ENCODE data around the gene GTF2IRD1. TPM values are rescaled to one million over a fixed set of nuclear protein-coding genes. Genes with fewer than 3 reads are reported as not detected.

The GTF2IRD1 gene
- total RNA-seq, 1 experiment from 2014 or later = 54.0 TPM

GRCh38 chr7:74467876-74468275 is 14.2 kb downstream of the GTF2IRD1 start:
- TF ChIP-seq SIN3A (IDR thresholded peaks at IDR 0.05; ENCODE audit: borderline replicate concordance, insufficient read depth, low read depth, low read length) (no peak), TCF7L2 (IDR thresholded peaks at IDR 0.05; ENCODE audit: low read depth, low read length) (no peak), CTCF (IDR thresholded peaks at IDR 0.05) (no peak), POLR2AphosphoS5 (IDR thresholded peaks at IDR 0.05; ENCODE audit: low read depth, low read length) (no peak)
- TF ChIP-seq, protein P1, sequence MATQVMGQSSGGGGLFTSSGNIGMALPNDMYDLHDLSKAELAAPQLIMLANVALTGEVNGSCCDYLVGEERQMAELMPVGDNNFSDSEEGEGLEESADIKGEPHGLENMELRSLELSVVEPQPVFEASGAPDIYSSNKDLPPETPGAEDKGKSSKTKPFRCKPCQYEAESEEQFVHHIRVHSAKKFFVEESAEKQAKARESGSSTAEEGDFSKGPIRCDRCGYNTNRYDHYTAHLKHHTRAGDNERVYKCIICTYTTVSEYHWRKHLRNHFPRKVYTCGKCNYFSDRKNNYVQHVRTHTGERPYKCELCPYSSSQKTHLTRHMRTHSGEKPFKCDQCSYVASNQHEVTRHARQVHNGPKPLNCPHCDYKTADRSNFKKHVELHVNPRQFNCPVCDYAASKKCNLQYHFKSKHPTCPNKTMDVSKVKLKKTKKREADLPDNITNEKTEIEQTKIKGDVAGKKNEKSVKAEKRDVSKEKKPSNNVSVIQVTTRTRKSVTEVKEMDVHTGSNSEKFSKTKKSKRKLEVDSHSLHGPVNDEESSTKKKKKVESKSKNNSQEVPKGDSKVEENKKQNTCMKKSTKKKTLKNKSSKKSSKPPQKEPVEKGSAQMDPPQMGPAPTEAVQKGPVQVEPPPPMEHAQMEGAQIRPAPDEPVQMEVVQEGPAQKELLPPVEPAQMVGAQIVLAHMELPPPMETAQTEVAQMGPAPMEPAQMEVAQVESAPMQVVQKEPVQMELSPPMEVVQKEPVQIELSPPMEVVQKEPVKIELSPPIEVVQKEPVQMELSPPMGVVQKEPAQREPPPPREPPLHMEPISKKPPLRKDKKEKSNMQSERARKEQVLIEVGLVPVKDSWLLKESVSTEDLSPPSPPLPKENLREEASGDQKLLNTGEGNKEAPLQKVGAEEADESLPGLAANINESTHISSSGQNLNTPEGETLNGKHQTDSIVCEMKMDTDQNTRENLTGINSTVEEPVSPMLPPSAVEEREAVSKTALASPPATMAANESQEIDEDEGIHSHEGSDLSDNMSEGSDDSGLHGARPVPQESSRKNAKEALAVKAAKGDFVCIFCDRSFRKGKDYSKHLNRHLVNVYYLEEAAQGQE (IDR thresholded peaks at IDR 0.05; ENCODE audit: insufficient read depth in 1 of 2, low read depth in 2 of 2, low read length in 1 of 2) = no peak
- ChIA-PET CTCF (interaction anchor here (0.6 kb wide), 1 partner anchor 487 kb away, joined by 7 read pairs; no protein-coding TSS in a partner anchor), POLR2A (no interaction called here)
- Histone ChIP-seq H3K4me1 (ENCODE audit: control insufficient read depth, insufficient read depth, low read length) (peaks cover 9% of the 10 kb centered on the region), H3K27me3 (ENCODE audit: control insufficient read depth, insufficient read depth, low read length) (no peaks in the 10 kb centered on the region), H3K4me3 (ENCODE audit: low read depth in 2 of 2, low read length in 2 of 2) (no peak overlapping the region), H3K9me3 (ENCODE audit: control insufficient read depth, insufficient read depth, low read depth, low read length) (no peaks in the 10 kb centered on the region), H3K27ac (ENCODE audit: low read length) (no peak overlapping the region), H3K36me3 (ENCODE audit: control insufficient read depth, insufficient read depth, low read length) (no peaks in the 10 kb centered on the region)
- in situ Hi-C loops (cut with HindIII; ENCODE audit: low pct_unique_long_range_greater_than_20kb, low sequenced_read_pairs) = no loop called here
- BruUV-seq (replicated peaks) = no TSS peak
- DNase-seq (ENCODE audit: low read depth, low spot score) = no peak
- ATAC-seq = no peak
- intact Hi-C loops (cut with micrococcal nuclease; ENCODE audit: unreplicated experiment) = no loop called here

GRCh38 chr7:74470504-74470903 is 16.8 kb downstream of the GTF2IRD1 start:
- intact Hi-C loops (cut with micrococcal nuclease; ENCODE audit: unreplicated experiment) = no loop called here
- ChIA-PET POLR2A (no interaction called here), CTCF (interaction anchor here (0.7 kb wide), 1 partner anchor 20 kb away, joined by 3 read pairs; no protein-coding TSS in a partner anchor)
- ATAC-seq = no peak
- Histone ChIP-seq H3K9me3 (ENCODE audit: control insufficient read depth, insufficient read depth, low read depth, low read length) (no peaks in the 10 kb centered on the region), H3K27ac (ENCODE audit: low read length) (no peak overlapping the region), H3K4me1 (ENCODE audit: control insufficient read depth, insufficient read depth, low read length) (peaks cover 9% of the 10 kb centered on the region), H3K4me3 (ENCODE audit: low read depth in 2 of 2, low read length in 2 of 2) (no peak overlapping the region), H3K36me3 (ENCODE audit: control insufficient read depth, insufficient read depth, low read length) (no peaks in the 10 kb centered on the region), H3K27me3 (ENCODE audit: control insufficient read depth, insufficient read depth, low read length) (no peaks in the 10 kb centered on the region)
- in situ Hi-C loops (cut with HindIII; ENCODE audit: low pct_unique_long_range_greater_than_20kb, low sequenced_read_pairs) = no loop called here
- TF ChIP-seq, protein P1 (IDR thresholded peaks at IDR 0.05; ENCODE audit: insufficient read depth in 1 of 2, low read depth in 2 of 2, low read length in 1 of 2) = no peak
- DNase-seq (ENCODE audit: low read depth, low spot score) = no peak
- BruUV-seq (replicated peaks) = no TSS peak
